ENCODE measurements around the gene NDUFS2.

The NDUFS2 gene

DNA sequence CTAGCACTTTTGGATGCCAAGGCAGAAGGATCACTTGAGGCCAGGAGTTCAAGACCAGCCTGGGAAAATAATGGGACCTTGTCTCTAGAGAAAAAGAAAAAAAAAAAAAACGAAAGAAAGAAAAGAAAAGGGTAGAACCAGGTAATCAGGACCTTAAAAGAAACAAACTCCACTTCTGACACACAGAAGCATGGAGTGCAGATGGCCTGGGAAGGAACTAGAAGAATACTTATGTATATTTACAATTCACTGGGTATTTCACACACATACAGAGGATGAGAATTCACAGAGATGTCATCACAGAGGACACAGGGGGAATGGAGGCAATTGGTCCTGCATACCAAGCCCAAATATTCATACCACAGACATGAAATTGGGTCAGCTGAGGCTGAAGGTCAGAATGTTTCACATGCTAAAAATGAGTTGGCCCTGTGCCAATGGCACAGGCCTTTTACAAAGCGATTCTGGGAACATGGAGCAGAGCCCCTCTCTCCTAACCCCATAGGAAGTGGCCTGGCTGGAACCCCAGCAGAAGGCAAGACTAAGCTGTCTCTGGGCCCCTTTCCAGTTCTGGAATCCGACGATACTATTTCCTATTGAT lies 29.3 kb upstream of the NDUFS2 start:
- DNase-seq = no peak

DNA sequence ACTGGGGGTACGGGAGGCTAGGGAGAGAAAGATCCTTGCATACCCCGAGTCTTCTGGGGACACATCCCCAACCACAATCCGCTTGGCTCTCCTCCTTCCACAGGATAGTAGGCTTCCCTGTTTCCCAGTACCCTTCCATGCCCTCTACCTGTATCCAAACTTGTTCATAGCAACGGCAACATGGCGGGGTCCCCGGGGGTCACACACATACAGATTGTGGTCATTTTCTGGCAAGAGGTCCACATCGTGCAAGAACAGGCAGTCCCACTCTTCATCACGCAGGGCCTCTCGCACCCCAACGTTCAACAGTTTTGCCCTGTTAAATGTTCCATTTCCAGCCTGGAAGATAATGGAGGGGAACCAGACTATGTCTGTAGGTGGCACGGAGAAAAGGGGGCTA lies 28.5 kb upstream of the NDUFS2 start:
- no peak for DNase-seq

DNA sequence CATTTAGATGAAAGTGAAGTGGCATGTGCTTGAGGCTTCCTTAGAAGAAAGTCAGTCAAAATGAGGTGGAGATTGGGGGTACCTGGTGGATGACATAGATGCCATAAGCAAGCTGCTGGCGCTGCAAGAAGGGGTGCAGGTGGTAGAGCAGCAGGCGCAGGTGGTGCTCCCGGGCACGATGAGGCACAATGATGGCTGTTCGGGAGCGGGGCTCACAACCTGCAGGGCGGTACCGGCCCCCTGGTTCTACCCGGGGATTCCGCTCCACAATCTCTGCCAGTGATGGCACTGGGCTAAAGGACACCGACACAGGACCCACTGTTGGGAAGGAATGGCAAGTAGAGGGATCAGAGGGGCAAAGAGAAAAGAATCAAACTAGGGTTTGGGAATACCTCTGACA lies 27.3 kb upstream of the NDUFS2 start:
- DNase-seq = no peak

DNA sequence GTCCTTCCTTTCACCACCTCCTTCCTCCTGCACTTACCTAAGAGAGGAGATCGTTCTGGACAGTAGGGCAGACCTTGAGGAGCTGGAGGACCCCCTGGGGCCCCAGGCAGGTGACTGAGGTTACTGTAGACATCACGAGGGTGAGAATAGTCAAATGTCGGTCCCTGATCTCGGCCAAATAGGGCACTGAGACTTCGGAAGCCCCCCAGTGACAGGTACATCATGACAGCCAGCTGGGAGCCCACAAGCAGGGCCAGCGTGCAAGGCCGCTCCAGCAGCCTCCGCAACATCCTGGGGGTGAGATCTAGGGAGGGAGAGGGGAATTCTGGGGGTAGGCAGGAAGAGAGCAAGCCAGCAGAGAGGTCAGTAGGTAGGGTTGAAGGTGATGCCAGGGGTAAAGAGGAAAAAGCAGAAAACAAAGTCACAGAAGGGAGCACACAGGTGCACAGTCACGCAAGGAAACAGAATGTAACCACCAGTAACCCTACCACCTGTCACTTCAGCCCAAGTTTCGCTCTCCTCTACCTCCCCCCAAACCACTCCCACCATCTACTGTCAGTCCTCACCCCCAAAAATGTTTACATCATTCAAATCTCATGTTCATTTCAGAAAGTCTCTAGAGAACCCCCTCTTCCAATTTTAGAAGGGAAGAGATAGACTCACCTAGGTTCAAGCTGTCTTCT lies 26.3 kb upstream of the NDUFS2 start:
- DNase-seq = no peak

DNA sequence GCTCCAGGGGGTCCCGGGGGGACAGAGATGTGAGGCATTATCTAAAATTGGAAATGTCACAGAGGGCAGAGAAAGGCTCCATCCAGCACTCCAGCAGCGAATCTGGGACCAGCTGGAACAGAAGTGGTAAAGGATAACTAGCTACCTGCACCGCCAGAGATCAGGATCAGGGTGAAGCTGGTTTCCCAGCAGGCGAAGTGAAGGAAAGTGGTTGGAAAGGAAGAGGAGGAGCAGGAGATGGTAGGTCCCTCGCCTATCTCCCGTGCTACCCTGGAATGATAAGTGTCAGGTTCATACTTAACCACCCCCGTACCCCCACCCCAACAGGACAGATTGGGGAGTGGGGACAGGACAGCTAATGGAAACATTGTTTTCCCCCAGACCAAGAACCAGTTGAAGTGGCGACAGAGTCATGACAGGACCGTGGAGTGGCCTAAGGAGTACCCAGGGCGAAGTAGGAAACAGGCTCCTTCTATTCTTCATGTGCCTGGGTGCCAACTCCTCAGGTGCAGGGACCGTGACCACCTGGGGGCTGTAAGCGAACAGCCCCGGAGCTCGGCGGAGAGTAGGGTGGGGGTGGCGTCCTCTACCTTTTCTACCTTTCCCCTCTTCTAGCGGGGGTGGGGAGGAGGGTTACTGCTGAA lies 25.6 kb upstream of the NDUFS2 start:
- DNase-seq = no peak

DNA sequence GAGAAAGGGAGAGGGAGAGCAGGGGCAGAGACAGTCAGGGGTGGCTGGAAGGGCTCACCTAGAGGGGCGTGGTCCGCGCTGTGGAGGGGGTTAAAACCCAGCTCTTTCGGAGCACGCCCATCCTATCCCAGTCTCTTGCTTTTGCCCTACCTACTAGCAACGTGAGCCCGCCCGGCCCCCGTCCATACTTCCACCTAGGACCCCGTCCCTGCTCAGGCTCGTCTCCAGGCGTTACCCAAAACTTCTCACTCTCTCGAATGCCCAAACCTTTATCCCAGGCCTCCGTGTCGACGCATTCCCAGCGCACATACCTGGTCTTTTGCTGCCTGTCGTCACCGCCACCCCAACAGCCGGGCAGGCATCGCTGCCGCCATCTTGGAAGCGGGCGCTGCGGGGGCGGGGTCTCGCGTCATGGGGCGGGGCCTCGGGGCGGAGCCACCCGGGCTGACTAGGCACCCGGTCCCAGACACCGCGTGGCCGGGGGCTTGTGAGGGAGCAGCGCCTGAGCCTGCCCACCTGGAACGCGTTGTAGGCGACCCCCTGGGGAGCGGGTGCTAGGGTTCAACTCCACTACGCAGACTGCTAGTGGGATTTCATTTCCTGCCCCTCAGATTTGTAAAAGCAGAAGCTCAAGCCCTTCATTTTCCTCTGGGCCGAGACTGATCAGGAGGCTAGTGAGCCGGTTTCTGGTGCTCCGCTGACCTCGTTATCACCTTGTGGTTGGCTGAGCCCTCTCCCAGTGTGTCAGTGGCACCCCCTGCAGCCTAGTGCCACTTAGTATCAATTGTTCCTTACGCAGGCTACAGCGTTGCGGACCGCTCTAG lies 24.8 kb upstream of the NDUFS2 start, which contains the start of gene B4GALT3:
TSS of gene B4GALT3 (minus strand) at position 396 of the 824 bp plus-strand sequence. CDS start 1,447 bp downstream, outside the sequence.
- DNase-seq = peak; percentile 97

DNA sequence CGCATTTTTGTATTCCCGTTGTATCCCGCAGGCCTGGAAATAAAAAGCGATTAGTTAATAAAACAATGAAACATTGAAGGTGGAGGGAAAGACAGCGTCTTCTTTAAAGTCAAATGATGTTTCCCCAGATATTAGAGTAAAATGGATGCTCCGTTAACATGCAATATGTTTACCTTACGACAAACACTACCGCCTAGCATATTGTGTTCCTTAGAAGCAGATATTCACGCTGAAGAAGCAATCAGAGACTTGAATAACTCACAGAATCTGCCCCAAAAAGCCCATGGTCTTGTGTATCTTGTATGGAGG lies 24.3 kb upstream of the NDUFS2 start:
- no peak for DNase-seq

DNA sequence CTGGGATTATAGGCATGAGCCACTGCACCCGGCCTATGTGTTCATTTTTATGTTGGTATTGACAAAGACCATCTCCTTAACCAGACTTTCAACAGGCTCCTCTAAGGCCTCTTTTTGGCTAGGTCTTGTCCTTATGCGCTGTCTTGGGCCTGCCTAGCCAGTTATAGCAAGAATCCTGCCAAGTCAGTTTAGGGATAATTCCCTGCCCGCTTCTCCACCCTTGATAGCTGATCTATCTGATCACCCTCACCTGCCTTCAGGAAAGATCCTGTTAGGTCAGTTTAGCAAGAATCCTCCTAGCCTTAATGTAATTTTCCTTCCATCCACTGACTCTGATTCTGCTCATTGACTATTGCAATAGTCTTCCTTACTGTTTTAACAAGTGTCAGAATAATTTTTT lies 22.5 kb upstream of the NDUFS2 start:
- no peak for DNase-seq

DNA sequence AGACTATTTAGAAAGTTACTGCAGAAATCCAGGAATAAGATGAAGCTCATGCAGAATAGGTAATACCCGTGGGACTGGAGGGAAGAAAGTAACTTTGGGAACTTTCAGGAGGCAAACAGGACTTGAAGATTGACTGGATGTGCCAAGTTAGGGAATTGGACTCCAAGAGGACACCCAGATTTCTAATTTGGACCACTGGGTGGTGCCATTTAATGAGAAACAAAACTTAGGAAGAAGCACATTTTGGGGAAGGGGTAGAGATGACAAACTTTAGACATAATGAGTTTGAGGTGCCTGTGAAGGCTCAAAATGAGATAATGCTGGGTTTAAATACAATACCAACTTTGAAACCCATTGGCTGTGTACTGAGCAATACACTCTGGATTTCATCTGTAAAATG lies 21.5 kb upstream of the NDUFS2 start:
- DNase-seq = no peak

DNA sequence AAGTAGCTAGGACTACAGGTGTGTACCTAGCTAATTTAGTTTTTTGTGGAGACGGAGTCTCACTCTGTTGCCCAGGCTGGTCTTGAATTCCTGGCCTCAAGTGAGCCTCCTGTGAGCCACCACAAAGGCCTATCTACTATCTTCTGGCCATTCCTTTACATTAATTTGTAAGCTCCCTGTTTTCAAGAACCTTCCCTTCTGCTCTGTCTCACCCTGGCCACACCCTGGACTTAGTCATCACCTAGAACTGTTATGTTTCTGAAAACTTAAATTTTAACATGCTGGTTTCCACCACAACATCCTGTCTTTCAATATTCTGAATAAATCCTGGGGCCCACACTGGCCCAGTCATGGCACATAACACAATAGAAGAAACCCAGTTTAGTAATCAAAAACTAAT lies 20.0 kb upstream of the NDUFS2 start:
- peak; percentile 76 for DNase-seq

DNA sequence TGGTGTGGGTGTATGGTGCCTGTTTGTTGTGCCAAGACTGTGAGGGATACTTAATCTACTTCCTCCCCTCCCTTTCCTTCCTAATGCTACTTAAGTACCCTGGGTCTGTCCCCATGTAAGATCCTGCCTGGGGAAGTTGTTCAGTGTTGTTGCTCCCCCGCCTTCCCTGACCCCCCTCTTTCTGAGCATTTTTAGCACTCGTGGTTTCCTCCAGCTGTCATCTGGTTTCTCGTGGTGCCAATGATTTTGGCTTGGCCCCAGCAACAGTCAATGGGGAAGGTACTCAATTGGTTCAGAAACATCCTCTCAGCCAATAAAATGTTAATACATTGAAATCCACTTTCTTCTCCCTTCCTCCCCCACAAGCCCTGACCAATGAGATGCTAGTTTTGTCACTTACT lies 16.9 kb upstream of the NDUFS2 start:
- DNase-seq = peak; percentile 72

DNA sequence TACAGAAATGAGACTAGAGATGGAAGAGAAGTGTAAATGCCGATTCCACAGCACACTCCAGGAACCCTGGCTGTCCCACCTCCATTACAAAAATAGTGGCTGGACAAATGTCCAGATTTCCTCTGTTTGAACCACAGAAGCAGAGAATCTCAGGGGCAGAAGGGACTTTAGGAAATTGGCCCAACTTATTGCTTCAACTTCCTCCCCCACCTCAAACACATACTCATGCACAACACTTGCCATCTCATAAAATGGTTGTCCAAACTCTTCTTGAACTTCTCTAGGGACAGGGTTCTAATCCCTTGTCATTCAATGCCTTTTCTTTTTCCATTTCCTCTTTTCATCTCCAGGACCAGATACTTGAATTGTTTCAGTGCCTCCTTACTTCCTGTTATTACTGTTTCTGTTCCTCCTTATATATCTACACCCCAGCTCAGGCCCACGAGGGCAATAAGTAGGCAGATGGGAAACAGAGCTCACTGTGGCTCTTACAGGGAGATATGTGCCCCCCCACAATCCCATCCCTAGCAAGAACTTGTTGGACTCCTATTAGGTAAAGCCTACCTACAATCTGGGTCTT lies 16.3 kb upstream of the NDUFS2 start:
- no peak for DNase-seq

DNA sequence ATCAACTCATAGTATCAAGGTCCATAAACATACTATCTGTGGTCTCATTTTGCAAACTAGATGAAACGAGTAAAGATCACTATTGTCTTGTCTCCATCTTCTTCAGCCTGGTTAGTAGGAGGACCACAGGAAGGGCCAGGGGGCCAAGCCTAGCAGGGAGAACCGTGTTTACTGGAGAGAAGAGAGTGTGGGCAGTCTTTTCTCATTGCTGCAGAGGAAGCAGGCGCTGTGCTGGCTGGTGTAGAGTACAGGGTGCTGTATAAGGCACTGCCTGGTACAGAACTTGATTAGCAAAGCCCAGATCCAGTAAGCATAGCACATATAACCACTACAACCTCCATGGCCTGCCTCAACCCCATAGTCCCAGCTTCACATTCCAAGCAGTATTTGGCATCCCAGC lies 14.9 kb upstream of the NDUFS2 start:
- DNase-seq = no peak

DNA sequence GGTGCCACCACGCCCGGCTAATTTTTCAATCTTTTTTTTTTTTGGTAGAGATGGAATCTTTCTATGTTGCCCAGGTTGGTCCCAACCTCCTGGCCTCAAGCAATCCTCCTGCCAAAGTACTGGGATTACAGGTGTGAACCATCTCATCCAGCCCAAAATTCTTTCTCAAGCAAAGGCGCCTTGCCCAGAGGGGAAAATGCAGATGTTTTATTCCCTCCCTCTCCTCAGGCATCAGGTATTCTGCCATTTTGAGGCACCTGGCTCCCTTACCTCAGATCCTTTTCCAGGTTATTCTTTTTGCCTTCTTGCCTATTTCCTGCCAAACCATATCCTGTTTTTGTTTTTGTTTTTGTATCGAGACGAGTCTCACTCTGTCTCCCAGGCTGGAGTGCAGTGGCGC lies 13.8 kb upstream of the NDUFS2 start:
- no peak for DNase-seq

DNA sequence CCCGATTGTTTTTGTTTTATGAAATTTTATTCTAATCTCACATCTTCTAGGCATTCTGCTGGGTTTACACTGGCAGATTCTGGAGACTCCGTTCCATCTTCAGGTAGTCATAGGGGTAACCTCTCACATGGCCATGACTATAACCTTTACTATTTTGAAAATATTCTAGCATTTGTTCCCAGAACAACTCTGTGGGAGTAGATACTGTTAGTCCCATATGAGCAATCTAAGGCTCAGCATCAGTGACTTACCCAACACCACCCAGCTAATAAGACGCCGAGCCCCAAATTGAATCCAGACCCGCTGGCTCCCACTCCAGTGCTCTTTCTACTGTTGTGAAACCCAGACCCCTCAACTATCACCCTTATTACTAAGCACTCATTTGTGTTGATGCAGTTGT lies 13.1 kb upstream of the NDUFS2 start:
- DNase-seq = no peak

DNA sequence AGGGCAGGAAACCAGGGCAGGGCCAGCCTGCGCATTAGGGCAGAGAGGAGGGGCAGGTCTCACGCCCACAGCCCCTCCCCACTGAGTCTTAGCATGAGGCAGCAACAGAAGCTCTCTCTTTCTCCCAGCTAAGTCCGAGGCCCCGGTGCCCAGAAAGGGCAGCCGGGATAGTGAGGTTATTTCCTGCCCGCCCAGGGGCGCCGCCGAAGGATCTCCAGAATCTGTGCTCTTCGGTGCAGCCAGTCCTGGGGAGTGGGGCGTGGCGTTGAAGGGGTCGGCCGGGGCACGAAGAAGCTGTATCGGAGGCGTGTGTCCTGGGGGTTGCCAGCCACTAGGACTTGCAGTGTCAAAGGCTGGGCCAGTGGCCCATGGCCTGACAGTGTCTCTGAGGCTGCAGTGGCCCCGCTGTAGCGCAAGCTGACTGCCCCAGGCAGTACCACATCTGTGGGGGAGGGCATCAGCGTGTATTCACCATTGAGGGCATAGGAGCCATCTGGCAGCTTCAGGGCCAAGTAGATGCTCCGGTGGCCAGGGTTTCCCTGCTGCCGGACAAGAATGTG lies 11.1 kb upstream of the NDUFS2 start:
- DNase-seq = no peak

DNA sequence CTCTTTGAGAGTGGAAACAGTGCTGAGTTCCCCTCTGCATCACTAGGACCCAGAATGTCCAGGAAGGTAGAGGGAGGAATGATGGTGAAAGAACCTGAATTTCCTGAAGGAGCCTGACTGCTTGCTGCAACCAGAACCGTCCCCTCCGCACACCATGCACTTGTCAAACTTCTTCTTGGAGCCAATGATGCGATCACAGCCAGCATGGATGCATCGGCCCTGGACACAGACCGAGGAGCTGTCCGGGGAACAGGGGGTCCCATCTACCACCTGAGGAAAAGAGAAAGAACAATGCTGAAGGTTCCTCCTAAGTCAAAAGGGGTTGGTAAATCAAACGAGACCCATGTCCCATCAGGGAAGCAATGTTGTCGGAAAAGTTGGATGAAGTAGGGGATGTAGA lies 10.2 kb upstream of the NDUFS2 start:
- no peak for DNase-seq

DNA sequence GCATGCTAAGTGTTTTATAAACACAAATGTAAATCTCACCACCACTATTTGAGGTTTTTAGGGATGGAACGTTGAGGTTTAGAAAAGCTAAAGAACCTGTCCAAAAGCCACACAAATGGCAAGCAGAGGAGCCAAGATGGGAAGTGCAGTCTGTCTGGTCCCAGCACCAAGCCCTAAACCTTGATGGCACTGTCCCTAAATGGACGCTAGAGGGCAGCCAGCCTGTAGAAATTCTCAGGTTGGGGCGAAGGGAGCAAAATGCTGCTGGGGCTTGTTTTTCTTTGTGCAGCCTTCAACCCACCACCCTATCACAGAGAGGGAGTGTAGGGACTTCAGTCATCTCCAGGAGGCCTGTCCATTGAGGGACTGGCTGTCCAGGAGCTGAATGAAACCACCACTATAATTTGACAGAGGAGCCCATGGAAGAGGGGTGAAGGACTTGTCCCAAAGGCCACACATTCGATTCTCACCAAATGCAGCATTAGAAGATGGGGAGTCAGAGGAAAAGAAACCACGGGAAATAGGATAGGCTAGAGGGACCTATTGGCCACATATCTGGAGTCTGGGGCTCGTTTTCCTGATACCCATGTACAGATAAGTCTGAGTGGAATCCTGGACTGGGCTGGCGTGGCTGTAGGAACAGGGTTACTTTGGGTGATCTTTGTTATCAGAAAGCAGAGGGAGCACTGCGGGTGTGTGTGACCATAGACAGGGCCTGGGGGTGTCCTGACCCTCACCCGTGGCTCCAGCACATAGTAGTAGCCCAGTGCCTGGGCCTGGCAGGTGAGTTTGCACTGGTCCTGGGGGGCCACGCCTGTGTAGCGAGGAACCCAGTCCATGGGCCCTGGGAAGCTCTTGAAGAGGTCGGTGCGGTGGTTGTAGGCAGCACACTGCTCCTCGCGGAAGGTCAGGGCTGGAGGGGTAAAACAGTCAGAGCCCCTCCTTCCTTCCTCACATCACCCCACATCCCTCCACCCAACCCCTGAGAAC lies 9.4 kb upstream of the NDUFS2 start:
- peak; percentile 73 for DNase-seq

DNA sequence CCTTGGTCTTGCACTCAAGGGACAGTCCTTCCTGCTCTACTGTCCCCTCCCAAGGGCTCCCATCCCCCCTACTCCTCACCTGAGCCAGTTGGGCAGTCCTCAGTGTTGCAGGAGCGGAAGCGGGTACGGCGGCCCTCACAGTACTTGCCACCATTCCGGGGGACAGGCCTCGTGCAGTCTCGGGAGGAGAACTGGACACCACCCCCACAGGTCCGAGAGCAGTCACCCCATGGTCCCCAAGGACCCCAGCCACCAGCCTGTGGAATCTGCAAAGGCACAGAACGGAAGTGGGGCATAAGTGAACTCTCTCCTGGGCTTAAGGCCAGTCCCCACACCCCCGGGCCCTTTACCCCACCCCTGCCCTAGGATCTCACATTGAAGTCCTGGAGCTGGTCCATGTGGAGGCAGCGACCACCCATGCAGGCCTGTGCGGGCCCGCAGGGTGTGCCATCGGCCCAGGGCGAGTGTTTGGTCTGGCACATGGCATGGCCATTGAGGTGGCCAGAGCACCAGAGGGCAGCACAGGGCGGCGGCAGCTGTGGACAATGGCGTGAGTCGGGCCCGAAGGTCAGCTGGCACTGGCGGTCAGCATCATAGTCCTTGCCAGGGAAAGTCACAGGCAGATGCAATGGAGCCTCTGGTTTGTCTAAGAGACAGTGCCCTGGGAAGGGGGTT lies 8.5 kb upstream of the NDUFS2 start:
- DNase-seq = no peak

DNA sequence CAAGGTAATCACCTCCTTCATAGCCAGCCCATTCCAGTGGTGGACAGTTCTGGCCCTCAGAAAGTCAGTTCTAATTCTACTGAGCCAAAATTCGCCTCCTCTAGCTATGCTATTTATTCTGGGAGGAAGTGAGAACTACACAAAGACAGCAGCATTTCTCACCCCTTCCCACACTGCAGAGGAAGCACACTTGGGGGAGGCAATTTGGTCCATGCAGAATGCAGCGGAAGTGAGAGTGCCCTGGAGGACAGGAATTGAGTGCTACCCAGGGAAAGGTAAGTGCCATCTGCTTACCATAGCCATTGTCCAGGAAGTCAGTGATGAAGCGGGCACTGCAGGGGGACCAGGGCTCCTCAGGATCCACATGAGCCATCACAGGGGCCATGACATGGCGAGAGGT lies 7.0 kb upstream of the NDUFS2 start:
- no peak for DNase-seq

DNA sequence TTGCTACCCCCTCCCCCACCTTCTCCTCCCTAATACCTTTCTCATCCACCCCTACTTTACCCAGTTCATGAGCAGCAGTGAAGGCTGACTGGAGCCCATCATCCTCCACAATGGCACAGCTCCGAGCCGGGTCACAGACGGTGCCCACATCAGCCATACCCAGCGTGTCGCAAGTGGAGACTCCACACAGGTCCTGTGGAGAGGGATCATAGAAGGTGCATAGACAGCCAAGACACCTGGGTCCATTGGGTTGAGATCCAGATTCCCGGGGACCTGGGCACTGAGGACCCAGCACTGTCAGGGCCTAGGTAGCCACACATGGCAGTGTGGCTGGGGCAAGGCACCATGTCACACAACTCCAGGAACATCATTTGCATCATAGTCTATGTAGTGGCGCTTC lies 6.1 kb upstream of the NDUFS2 start:
- no peak for DNase-seq

Data from stimulated activated CD4-positive, alpha-beta T cell treated with anti-CD3 and anti-CD28 coated beads, Interleukin-15, amount 100 ng/mL, for 24 hours (primary cell).